AG08396 (cell line): ENCODE results near the gene ZDHHC3.
"Not testable (repeated sequence)": the region's sequence is repeated elsewhere in the genome, so short reads cannot be mapped to it uniquely, and the experiment has no call there.

Source experiments
- DNase-seq: peaks from one replicate; pipeline ENCODE4 v3.0.0; 2012; ENCODE audit warnings: low spot score, mixed read lengths

Gene ZDHHC3

GRCh38 chr3:44963571-44964325 lies 12.2 kb downstream of the ZDHHC3 start:
- DNase-seq = no peak

GRCh38 chr3:44962621-44963393 lies 13.2 kb downstream of the ZDHHC3 start:
- DNase-seq = no peak

- no peak for DNase-seq
Measured at GRCh38 chr3:44961888-44962287, 14.1 kb downstream of the ZDHHC3 start.

GRCh38 chr3:44960387-44961026 lies 15.5 kb downstream of the ZDHHC3 start:
- no peak for DNase-seq

- no peak for DNase-seq
Measured at GRCh38 chr3:44958386-44958785, 17.6 kb downstream of the ZDHHC3 start.

GRCh38 chr3:44957986-44958385 lies 18.0 kb downstream of the ZDHHC3 start:
- DNase-seq = no peak

GRCh38 chr3:44955917-44956316 lies 20.1 kb downstream of the ZDHHC3 start:
- no peak for DNase-seq

GRCh38 chr3:44954962-44955361 lies 21.0 kb downstream of the ZDHHC3 start:
- DNase-seq = peak; percentile 30

GRCh38 chr3:44954304-44954703 lies 21.7 kb downstream of the ZDHHC3 start:
- no peak for DNase-seq

- DNase-seq = no peak
Measured at GRCh38 chr3:44952689-44953088, 23.3 kb downstream of the ZDHHC3 start.

- no peak for DNase-seq
Measured at GRCh38 chr3:44950275-44950734, 25.7 kb downstream of the ZDHHC3 start.

- not testable (repeated sequence) for DNase-seq
Measured at GRCh38 chr3:44949770-44950169, 26.2 kb downstream of the ZDHHC3 start.

GRCh38 chr3:44948239-44948638 lies 27.7 kb downstream of the ZDHHC3 start:
- no peak for DNase-seq

GRCh38 chr3:44942202-44942921 lies 33.6 kb downstream of the ZDHHC3 start:
- DNase-seq = peak; percentile 68

GRCh38 chr3:44939581-44940036 lies 36.4 kb downstream of the ZDHHC3 start:
- DNase-seq = no peak

GRCh38 chr3:44932986-44933944 lies 42.7 kb downstream of the ZDHHC3 start:
- DNase-seq = no peak

- DNase-seq = no peak
Measured at GRCh38 chr3:44932271-44932670, 43.7 kb downstream of the ZDHHC3 start.

GRCh38 chr3:44931791-44932190 lies 44.2 kb downstream of the ZDHHC3 start:
- DNase-seq = no peak

- no peak for DNase-seq
Measured at GRCh38 chr3:44930911-44931310, 45.1 kb downstream of the ZDHHC3 start.

- no peak for DNase-seq
Measured at GRCh38 chr3:44929782-44930181, 46.2 kb downstream of the ZDHHC3 start.

- DNase-seq = no peak
Measured at GRCh38 chr3:44927371-44927770, 48.6 kb downstream of the ZDHHC3 start.
